Testis (tissue), 2 donors: ENCODE results near the gene KRTAP10-1.

Source experiments
- POLR2A ChIP-seq: fragments of 450-650 bp; IDR thresholded peaks from one replicate; pipeline ENCODE4 v1.6.1; 2017; ENCODE audit warnings: antibody characterized with exemption, mild to moderate bottlenecking, moderate library complexity
- TF ChIP-seq, protein P1 (sequence below), 3 experiments: fragments of 450-650 bp in 2 of 3; fragments of 200-600 bp in 1 of 3; sonication (generic) in 1 of 3; IDR thresholded peaks; one replicate each; pipeline ENCODE4 v1.5.1; 2016 to 2019; ENCODE audit warnings: antibody characterized with exemption in 3 of 3, mild to moderate bottlenecking in 2 of 3, moderate library complexity in 1 of 3

DNA sequence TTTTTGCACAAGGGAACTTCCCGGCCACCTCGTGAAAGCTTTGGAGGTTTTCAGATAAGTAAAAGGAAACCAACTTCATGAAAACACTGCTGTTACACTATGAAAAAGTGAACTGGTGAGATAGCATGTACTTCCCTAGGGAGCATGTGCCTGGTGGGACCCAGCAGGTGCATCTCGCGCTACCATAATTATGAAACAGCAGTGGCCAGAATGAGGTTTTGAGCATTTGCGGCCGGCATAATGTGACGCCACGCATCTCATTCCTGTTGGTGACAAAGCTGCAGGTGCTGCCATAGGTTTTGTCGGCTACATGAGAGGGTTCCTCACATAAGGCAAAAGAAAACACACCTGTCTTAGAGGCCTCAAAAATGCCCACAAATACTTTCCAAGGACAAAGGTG lies 16.9 kb upstream of the KRTAP10-1 start:
- TF ChIP-seq, protein P1, sequence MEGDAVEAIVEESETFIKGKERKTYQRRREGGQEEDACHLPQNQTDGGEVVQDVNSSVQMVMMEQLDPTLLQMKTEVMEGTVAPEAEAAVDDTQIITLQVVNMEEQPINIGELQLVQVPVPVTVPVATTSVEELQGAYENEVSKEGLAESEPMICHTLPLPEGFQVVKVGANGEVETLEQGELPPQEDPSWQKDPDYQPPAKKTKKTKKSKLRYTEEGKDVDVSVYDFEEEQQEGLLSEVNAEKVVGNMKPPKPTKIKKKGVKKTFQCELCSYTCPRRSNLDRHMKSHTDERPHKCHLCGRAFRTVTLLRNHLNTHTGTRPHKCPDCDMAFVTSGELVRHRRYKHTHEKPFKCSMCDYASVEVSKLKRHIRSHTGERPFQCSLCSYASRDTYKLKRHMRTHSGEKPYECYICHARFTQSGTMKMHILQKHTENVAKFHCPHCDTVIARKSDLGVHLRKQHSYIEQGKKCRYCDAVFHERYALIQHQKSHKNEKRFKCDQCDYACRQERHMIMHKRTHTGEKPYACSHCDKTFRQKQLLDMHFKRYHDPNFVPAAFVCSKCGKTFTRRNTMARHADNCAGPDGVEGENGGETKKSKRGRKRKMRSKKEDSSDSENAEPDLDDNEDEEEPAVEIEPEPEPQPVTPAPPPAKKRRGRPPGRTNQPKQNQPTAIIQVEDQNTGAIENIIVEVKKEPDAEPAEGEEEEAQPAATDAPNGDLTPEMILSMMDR (IDR thresholded peaks at IDR 0.05), result no peak
- no peak for TF ChIP-seq POLR2A
